ENCODE measurements around the gene NCAPH2. TPM values are rescaled to one million over a fixed set of nuclear protein-coding genes. Genes with fewer than 3 reads are reported as not detected.

NCAPH2 gene
- total and polyA plus RNA-seq, 2 of the 8 experiments (the other 6 are each of a cell fraction or from before 2014, with no cell fraction given), result 62.2 to 81.6 TPM

- H3K4ac ChIP-seq (replicated peaks; ENCODE audit: insufficient read length, low read depth, low read length), result peak overlapping the region; percentile 78
- ChIA-PET POLR2A (ENCODE audit: partially characterized antibody) (interaction anchor here (0.7 to 2.8 kb wide), 9 partner anchors 10 to 162 kb away, joined by 3 to 8 read pairs (median 3); partner anchors contain the start of genes LMF2 and PLXNB2), CTCF (ENCODE audit: partially characterized antibody) (interaction anchor here (1.1 to 9.1 kb wide), 9 partner anchors 10 to 70 kb away, joined by 3 to 60 read pairs (median 4); no protein-coding TSS in a partner anchor)
- H4K8ac ChIP-seq (ENCODE audit: extremely low read depth, insufficient read depth, low read length), result peak overlapping the region; percentile 18; the same call in 1 of the 2 replicates
- no peaks in the 10 kb centered on the region; a peak in 1 of 7 replicates for H3K27me3 ChIP-seq (replicated peaks in 1 of 4; ENCODE audit: control insufficient read depth in 3 of 4, extremely low read depth in 1 of 4, insufficient read depth in 3 of 4, low read length in 3 of 4)
- H2BK120ac ChIP-seq (replicated peaks; ENCODE audit: low read depth, low read length), result no peak overlapping the region
- H3K56ac ChIP-seq (replicated peaks; ENCODE audit: insufficient read length, low read depth, low read length), result no peak overlapping the region
- no peak overlapping the region for H3K9ac ChIP-seq (replicated peaks in 1 of 4; ENCODE audit: extremely low read depth in 1 of 4, low read depth in 3 of 4, low read length in 3 of 4)
- H2BK20ac ChIP-seq (ENCODE audit: low read length), result no peak overlapping the region
- peak overlapping the region; percentile 71; the same call in 1 of the 2 replicates for H2BK5ac ChIP-seq (ENCODE audit: low read depth, low read length)
- peaks cover 34% of the 10 kb centered on the region for H3K79me1 ChIP-seq (ENCODE audit: low read depth, low read length)
- FAIRE-seq, result no peak
- peaks cover 0 to 59% of the 10 kb centered on the region in 2 experiments; a peak in 3 of 4 replicates for H3K79me2 ChIP-seq (ENCODE audit: control insufficient read depth in 1 of 2, insufficient read depth in 2 of 2, low read length in 2 of 2)
- H2AK5ac ChIP-seq (ENCODE audit: low read depth, low read length), result no peak overlapping the region
- H4K5ac ChIP-seq (ENCODE audit: insufficient read length, low read depth, low read length), result no peak overlapping the region
- no peak overlapping the region; the same call in 1 of the 2 replicates for H3K27ac ChIP-seq (ENCODE audit: low read depth, low read length)
- no peak overlapping the region for H2AFZ ChIP-seq (ENCODE audit: low read length)
- peaks cover 41 to 64% of the 10 kb centered on the region in 2 experiments for H4K20me1 ChIP-seq (replicated peaks in 1 of 2; ENCODE audit: control insufficient read depth in 1 of 2, insufficient read depth in 2 of 2, low read length in 2 of 2)
- peaks cover 5% of the 10 kb centered on the region; the same call in 1 of the 2 replicates for H3K23me2 ChIP-seq (ENCODE audit: low read depth, low read length)
- peak overlapping the region; percentile 55 for H4K91ac ChIP-seq (replicated peaks; ENCODE audit: insufficient read length, low read length)
- peak overlapping the region; percentile 39; the same call in 1 of the 2 replicates for H2BK12ac ChIP-seq (ENCODE audit: low read depth, low read length)
- H3K4me2 ChIP-seq (ENCODE audit: insufficient read depth in 1 of 2, low read depth in 2 of 2, low read length in 2 of 2), result peak overlapping the region in 1 of 2 experiments; percentile 47; a peak in 1 of 4 replicates
- 62% methylated on average over 19 of the region's 25 CpGs; no CpG with 5 or more reads in 1 of the 2 experiments for WGBS, 2 experiments (ENCODE audit: extremely low coverage in 1 of 2, insufficient coverage in 1 of 2, insufficient read length in 1 of 2, insufficient replicate concordance in 2 of 2, low coverage in 1 of 2, low lambda C conversion rate in 2 of 2, missing lambda C conversion rate in 1 of 2)
- H3K4me3 ChIP-seq (ENCODE audit: extremely low read depth in 1 of 4, insufficient read depth in 2 of 4, low read depth in 3 of 4, low read length in 4 of 4), result no peak overlapping the region
- peak; percentile 19; the same call in 1 of the 2 replicates for TF ChIP-seq GABPA (IDR thresholded peaks at IDR 0.05; ENCODE audit: borderline replicate concordance, insufficient read depth, low read length)
- no peak for TF ChIP-seq CBX5 (IDR thresholded peaks at IDR 0.05; ENCODE audit: low read depth, low read length)
- TF ChIP-seq CREB1 (IDR thresholded peaks at IDR 0.05), result no peak
- no peak overlapping the region; the same call in none of the 2 replicates for H3K18ac ChIP-seq (ENCODE audit: extremely low read depth, low read length)
- H3K4me1 ChIP-seq (replicated peaks in 1 of 4; ENCODE audit: control insufficient read depth in 3 of 4, insufficient read depth in 4 of 4, low read length in 3 of 4), result peaks cover 0 to 22% (median 13%) of the 10 kb centered on the region in 4 experiments; a peak in 6 of 7 replicates
- no peak overlapping the region for H3K23ac ChIP-seq (ENCODE audit: insufficient read length)
- H2BK15ac ChIP-seq (ENCODE audit: low read length), result 0 out of 2 replicates have a peak overlapping the region, but pooled peaks have one; percentile 46
- H3K14ac ChIP-seq (ENCODE audit: insufficient read length), result no peak overlapping the region
- DNase-seq (ENCODE audit: low read depth in 1 of 2, low spot score in 2 of 2), result peak in 1 of 2 experiments; percentile 57
- H3K36me3 ChIP-seq (ENCODE audit: control insufficient read depth in 2 of 4, insufficient read depth in 4 of 4, low read length in 3 of 4), result peaks cover 15 to 28% (median 25%) of the 10 kb centered on the region in 4 experiments
- no peaks in the 10 kb centered on the region for H3K9me3 ChIP-seq (ENCODE audit: insufficient read depth in 2 of 2, low read depth in 1 of 2, low read length in 1 of 2)
Observed at GRCh38 chr22:50469377-50470305, 38.4 kb upstream of the NCAPH2 start.

Measured in H1 (cell line).